Measurements from ENCODE around the gene RUFY3. TPM values are rescaled to one million over a fixed set of nuclear protein-coding genes. Genes with fewer than 3 reads are reported as not detected.
"Not testable (repeated sequence)": the region's sequence is repeated elsewhere in the genome, so short reads cannot be mapped to it uniquely, and the experiment has no call there.

Gene RUFY3
- 10 to 100 TPM; 37.2 to 37.8 TPM for total RNA-seq
- long read RNA-seq, partial matches to known transcripts = 5 of 38 reads
- long read RNA-seq, other reads (novel, unspliced or antisense) = 32 of 38 reads

GRCh38 chr4:70721747-70722146 is at the start of gene RUFY3:
RUFY3 (plus strand) TSS chr4:70721964; CDS start chr4:70722574, 610 bp downstream.
- DNase-seq = no peak
- peak; percentile 34 for ATAC-seq

GRCh38 chr4:70674191-70674590 is 47.6 kb upstream of the RUFY3 start:
- DNase-seq = no peak
- intact Hi-C loops (cut with DNase I, micrococcal nuclease) = no loop called here
- ATAC-seq = no peak

More at GRCh38 chr4:70721747-70722146, at the start of gene RUFY3:
- intact Hi-C loops (cut with DNase I, micrococcal nuclease) = no loop called here

DNA sequence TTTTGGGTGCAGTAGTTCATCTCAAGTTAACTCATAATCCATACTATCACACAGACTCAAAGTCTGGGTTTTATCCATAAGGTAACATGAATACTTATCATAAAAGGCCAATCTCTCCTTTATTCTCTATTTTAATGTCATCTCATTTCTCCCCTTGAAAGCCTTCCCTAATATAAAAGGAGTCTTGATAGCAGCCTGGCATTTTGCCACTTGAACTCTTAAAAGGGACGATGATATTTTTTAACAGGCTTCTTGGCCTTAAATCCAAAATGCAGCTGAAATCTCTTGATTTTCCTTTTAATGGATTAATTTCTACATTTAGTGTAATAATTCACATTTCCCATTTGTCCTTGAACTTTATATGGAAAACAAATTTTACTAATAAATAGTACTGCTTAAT is 47.0 kb upstream of the RUFY3 start:
- ATAC-seq = no peak
- no peak for DNase-seq
- intact Hi-C loops (cut with DNase I, micrococcal nuclease) = no loop called here

DNA sequence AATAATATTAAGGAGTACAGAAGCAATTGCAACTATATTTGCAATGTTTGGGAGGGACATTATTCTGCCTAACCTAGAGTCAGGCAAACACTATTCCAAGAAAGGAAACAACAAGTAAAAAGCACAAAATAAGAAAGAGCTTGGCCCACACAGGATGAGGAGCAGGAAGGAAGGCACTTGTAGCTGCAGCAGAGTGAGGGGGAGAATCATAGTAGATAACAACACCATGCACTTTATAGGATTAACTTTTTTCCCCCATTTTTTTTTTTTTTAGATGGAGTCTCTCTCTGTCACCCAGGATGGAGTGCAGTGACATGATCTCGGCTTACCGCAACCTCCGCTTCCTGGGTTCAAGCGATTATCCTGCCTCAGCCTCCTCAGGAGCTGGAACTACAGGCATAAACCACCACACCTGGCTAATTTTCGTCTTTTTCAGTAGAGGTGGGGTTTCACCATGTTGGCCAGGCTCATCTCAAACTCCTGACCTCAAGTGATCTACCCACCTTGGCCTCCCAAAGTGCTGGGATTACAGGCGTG is 45.1 kb upstream of the RUFY3 start:
- no peak for ATAC-seq
- intact Hi-C loops (cut with DNase I, micrococcal nuclease) = no loop called here
- DNase-seq = no peak

DNA sequence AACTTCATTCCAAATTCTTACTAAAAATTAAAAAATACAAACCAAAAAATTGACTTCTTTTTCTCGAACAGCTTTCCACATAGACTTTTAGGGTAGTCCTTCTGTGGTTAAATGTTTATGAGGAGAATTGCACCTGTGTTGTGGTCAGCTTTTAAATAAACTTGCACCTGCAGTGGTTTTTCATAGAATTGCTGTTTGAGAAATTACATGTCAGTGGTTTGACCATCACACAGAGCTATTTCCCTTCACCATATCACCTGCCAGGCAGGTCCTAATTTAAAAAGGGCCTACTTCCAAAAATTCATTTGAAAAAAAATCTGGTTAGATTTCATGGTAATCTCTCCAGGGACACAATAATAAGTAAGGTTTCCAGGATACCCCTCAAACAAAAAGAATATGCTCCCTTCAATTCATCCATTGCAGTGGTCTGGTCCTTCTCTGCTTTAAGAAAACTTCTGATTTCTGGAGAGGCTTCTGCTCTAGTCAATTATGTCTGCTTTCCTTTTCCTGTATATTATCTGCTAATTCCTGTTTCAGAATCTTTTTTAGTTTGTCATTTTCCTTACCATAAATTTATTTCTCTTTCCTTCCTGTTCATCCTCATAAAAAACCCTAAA is 43.3 kb upstream of the RUFY3 start:
- intact Hi-C loops (cut with DNase I, micrococcal nuclease) = no loop called here
- ATAC-seq (no peak), DNase-seq (no peak)

GRCh38 chr4:70680934-70681333 is 40.8 kb upstream of the RUFY3 start:
- intact Hi-C loops (cut with DNase I, micrococcal nuclease) = no loop called here
- DNase-seq = no peak
- no peak for ATAC-seq

GRCh38 chr4:70681704-70682103 is 40.1 kb upstream of the RUFY3 start:
- intact Hi-C loops (cut with DNase I, micrococcal nuclease) = no loop called here
- ATAC-seq = no peak
- DNase-seq = no peak

GRCh38 chr4:70682142-70682541 is 39.6 kb upstream of the RUFY3 start:
- intact Hi-C loops (cut with DNase I, micrococcal nuclease); ATAC-seq; DNase-seq: not testable (repeated sequence)

GRCh38 chr4:70687392-70687791 is 34.4 kb upstream of the RUFY3 start:
- peak; percentile 38 to 43 for DNase-seq
- intact Hi-C loops (cut with DNase I, micrococcal nuclease) = no loop called here
- ATAC-seq = peak; percentile 3

DNA sequence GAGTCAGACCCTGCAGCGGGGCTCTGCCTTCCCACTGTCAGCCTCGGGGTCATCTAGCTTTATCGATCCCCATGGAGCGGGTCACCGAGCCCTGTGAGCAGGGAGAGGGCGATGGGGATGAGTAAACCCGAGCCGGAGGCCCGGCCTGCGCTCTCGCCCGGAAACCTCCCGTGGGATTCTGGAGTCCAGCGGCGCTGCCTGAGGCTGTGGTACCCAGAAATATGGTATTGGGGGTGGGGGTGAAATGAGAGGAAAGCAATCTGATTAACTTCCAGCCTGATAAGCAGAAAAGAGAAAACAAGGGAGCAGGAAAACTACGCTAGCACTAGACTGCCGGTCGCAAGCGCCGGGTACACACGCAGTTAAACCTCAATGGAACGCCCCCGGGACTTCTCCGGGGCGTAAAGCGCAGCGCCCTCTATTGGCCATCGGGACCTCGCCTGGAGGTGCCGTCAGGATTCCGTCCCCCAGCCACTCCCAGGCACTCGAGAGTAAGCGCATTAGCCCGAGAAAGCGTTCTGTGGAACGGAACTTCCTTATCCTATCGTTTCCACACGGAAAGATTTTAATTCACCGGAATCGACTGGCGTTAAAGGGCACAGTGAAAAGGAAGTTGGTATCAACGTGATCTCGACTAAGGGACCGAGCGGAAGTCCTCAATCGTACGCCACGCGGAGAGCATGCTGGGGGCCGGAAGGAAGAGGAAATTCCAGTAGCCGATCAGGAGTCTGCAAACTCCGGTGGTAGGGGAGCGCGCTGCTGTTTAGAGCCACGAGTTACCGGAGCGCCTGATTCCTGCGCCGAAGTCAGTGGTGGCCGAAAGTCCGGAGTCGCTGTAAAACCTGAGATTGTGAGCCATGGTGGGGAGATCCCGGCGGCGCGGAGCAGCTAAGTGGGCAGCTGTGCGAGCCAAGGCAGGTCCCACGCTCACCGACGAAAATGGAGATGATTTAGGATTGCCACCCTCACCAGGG is 33.7 kb upstream of the RUFY3 start, which contains the start of gene UTP3:
UTP3 (plus strand) TSS at position 712 of the 974 bp plus-strand sequence; CDS start at position 858, 146 bp downstream.
- intact Hi-C loops (cut with DNase I, micrococcal nuclease) = no loop called here
- peak; percentile 93 for ATAC-seq

GRCh38 chr4:70688795-70689231 is 33.0 kb upstream of the RUFY3 start:
- intact Hi-C loops (cut with DNase I, micrococcal nuclease) = no loop called here
- DNase-seq = peak; percentile 29 to 36
- peak; percentile 24 for ATAC-seq

More for the DNA sequence above, 33.7 kb upstream of the RUFY3 start, which contains the start of gene UTP3:
- DNase-seq = peak; percentile 95 to 96

DNA sequence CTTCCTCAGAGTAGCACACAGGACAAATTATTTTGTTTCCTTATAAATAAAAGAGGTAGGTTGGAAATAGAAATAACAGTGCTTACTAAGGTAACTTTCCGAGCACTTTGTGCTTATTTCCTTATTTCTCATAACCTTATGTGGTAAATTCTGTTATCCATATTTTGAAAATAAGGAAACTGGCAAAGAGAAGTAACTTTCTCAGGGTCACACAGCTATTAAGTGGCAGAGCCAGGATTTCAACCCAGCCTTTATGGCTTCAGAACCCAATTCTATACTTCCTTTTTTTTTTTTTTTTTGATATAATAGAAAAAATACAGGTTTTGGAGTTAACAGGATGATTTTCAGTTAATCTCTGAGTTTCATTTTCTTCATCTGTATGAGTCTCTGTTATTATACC is 30.1 kb upstream of the RUFY3 start:
- ATAC-seq (no peak), DNase-seq (no peak)
- intact Hi-C loops (cut with DNase I, micrococcal nuclease) = no loop called here

DNA sequence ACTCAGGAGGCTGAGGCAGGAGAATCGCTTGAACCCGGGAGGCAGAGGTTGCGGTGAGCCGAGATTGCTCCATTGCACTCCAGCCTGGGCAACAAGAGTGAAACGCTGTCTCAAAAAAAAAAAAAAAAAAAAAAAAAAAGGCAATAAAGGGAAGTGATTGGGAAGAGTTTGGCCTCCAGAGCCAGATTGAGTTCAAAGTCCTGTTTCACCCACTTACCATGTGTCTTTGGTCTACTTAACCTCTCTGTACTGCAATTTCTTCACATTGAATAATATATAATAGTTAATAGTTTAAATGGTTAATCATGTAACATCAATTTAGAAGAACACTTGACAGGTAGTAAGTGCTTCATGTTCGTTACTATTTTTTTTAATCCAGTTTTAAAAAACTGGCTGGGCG is 27.1 kb upstream of the RUFY3 start:
- peak; percentile 78 for ATAC-seq
- DNase-seq; intact Hi-C loops (cut with DNase I, micrococcal nuclease): not testable (repeated sequence)

- intact Hi-C loops (cut with DNase I, micrococcal nuclease); DNase-seq; ATAC-seq: not testable (repeated sequence)
These were observed 23.3 kb upstream of the RUFY3 start for GRCh38 chr4:70698435-70698834.

GRCh38 chr4:70700712-70701111 is 21.1 kb upstream of the RUFY3 start:
- intact Hi-C loops (cut with DNase I, micrococcal nuclease) = loop anchor here in 1 of 2 donors (10.0 kb wide), 1 partner anchor 134 kb away; the partner anchor contains the start of gene GRSF1
- no peak for DNase-seq

GRCh38 chr4:70701271-70701670 is 20.5 kb upstream of the RUFY3 start:
- intact Hi-C loops (cut with DNase I, micrococcal nuclease) = loop anchor here in 1 of 2 donors (10.0 kb wide), 1 partner anchor 134 kb away; the partner anchor contains the start of gene GRSF1
- no peak for DNase-seq
- no peak for ATAC-seq

More at GRCh38 chr4:70700712-70701111, 21.1 kb upstream of the RUFY3 start:
- no peak for ATAC-seq

GRCh38 chr4:70702592-70702991 is 19.2 kb upstream of the RUFY3 start:
- intact Hi-C loops (cut with DNase I, micrococcal nuclease) = loop anchor here in 1 of 2 donors (10.0 kb wide), 1 partner anchor 132 kb away; the partner anchor contains the start of gene GRSF1
- not testable (repeated sequence) for ATAC-seq, DNase-seq

DNA sequence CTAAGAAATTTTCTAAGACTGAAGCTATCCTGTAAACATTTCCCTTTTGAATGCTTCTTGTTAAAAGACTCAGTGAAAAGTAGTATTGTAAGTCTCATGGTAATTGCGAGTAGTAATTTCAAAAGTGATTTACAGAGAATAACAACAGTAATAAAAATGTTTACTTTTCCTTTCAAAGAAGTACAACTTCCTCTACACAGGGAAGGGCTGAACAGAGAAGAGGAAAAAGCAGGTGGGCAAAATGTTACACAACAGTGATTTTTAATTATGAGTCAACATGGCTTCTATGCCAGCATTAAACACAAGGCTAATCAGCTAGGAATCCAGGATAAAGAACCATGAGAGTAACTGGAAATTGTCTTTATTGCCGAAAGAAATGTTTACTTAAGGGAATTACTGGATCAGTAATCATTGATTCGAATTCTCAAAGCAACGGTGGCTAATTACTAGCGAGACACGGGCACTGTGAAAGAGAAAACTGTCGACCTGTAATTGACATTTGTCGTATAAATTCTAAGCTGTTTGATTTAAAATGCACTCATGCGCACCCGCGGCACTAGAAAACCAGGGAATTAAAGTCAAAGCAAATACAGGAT is 18.0 kb upstream of the RUFY3 start:
- ATAC-seq (no peak), DNase-seq (peak in 1 of 2 donors; percentile 38)
- intact Hi-C loops (cut with DNase I, micrococcal nuclease) = loop anchor here in 1 of 2 donors (10.0 kb wide), 1 partner anchor 131 kb away; the partner anchor contains the start of gene GRSF1
